ENCODE data around the gene EXD3.

EXD3 gene

GRCh38 chr9:137465000-137465719, 42.2 kb upstream of the EXD3 start:
- H3K4me3 ChIP-seq (ENCODE audit: low read depth, low read length), result no peak overlapping the region
- DNase-seq (ENCODE audit: low read depth), result no peak
- TF ChIP-seq, protein P1, sequence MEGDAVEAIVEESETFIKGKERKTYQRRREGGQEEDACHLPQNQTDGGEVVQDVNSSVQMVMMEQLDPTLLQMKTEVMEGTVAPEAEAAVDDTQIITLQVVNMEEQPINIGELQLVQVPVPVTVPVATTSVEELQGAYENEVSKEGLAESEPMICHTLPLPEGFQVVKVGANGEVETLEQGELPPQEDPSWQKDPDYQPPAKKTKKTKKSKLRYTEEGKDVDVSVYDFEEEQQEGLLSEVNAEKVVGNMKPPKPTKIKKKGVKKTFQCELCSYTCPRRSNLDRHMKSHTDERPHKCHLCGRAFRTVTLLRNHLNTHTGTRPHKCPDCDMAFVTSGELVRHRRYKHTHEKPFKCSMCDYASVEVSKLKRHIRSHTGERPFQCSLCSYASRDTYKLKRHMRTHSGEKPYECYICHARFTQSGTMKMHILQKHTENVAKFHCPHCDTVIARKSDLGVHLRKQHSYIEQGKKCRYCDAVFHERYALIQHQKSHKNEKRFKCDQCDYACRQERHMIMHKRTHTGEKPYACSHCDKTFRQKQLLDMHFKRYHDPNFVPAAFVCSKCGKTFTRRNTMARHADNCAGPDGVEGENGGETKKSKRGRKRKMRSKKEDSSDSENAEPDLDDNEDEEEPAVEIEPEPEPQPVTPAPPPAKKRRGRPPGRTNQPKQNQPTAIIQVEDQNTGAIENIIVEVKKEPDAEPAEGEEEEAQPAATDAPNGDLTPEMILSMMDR (IDR thresholded peaks at IDR 0.05; ENCODE audit: control insufficient read depth, extremely low read depth, insufficient read depth), result no peak

DNA sequence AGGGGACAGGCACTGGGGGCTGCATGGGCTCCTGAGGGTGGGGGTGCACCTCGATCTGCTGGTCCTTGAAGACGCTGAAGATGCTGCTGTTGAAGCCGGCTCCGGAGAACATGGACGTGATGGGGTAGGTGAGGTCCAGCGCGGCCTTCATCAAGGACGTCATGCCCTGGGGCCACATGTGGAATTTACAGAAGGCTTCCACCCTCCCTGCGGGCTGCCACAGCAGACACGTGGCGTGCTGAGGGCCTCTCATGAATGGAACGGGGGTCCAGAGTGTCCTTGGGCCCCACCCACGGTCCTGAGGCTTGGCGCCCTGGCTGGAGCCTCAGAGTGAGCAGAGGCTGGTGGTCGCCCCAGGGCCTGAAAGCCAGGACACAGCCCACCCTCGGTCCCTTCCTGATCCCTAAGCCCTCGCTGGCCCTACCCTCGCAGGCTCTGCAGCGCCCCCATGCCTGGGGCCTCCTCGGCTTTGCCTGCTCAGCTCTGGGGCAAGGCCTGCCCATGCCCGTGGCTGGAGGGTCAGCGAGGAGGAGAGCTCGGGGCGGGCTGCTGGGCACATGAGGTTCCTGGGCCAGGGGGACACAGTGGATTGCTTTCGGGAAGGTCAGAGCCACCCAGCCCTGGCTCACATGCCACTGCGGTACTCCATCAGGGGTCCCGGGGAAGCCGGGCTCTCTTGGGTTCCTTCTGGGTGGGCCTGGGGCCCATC, 41.5 kb upstream of the EXD3 start:
- H3K4me3 ChIP-seq (ENCODE audit: low read depth, low read length), result no peak overlapping the region
- TF ChIP-seq, protein P1 (IDR thresholded peaks at IDR 0.05; ENCODE audit: control insufficient read depth, extremely low read depth, insufficient read depth), result no peak
- no peak for DNase-seq (ENCODE audit: low read depth)

DNA sequence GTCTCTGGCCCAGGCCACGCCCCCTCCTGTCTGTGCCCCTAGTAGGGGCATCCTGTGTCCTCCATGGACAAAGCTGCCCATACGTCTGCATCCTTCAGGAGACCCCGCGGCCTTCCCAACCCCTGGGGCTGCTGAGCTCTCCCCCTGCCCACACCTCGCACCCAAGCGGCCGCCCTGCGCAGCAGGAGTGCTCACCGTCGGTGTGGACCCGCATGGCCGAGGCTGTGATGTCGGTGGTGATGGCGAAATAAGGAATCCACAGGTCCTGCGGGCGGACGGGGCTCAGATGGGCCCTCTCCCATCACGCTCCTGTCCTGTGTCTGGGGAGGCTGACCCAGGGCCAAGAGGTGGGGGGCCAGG, 40.9 kb upstream of the EXD3 start:
- DNase-seq (ENCODE audit: low read depth), result no peak
- TF ChIP-seq, protein P1 (IDR thresholded peaks at IDR 0.05; ENCODE audit: control insufficient read depth, extremely low read depth, insufficient read depth), result no peak
- H3K4me3 ChIP-seq (ENCODE audit: low read depth, low read length), result no peak overlapping the region

DNA sequence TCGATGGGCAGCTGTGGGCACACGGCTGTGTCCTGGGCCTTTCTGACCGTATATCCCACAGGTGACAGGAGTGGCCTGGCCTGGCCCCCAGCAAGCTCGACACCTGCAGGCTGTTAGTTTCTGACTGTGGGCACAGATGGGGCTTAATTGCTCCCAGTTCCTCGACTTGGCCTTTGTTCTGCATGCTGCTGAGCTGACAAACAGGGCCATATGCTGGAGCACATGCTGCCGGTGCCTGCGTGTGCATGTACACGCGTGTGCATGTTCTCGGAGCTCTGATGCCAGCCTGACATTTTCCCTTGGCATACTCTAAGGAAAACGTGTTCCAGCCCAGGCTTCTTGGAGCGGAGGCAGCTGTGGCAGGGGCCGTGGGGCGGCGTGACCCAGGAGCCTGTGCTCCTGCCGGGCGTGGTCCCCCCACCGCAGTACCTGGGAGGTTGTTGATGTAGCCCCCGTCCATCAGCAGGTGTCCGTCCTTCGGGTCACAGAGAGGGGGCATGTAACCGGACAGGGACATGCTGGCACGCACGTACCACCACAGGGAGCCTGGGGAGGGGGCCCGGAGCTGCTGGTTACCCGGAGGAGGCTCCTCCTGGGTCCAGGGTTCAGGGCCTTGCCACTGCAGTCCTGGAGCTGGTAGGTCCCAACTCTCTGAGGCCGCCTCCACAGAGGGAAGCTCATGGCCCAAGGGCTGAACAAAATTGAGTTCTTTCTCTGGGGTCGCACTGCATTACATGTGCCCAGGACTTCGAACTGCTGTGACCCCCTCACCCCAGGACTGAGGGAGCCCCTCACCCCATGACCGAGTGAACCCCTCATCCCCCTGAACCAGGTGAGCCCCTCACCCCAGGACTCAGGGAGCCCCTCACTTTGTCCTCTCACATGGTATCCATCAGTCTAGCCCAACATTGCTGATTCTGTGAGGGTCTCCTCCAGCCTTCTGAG, 40.3 kb upstream of the EXD3 start:
- TF ChIP-seq, protein P1 (IDR thresholded peaks at IDR 0.05; ENCODE audit: control insufficient read depth, extremely low read depth, insufficient read depth), result no peak
- no peak for DNase-seq (ENCODE audit: low read depth)
- no peak overlapping the region for H3K4me3 ChIP-seq (ENCODE audit: low read depth, low read length)

- no peak overlapping the region for H3K4me3 ChIP-seq (ENCODE audit: low read depth, low read length)
- TF ChIP-seq, protein P1 (IDR thresholded peaks at IDR 0.05; ENCODE audit: control insufficient read depth, extremely low read depth, insufficient read depth), result no peak
Measured at GRCh38 chr9:137462396-137462985, 39.5 kb upstream of the EXD3 start.

DNA sequence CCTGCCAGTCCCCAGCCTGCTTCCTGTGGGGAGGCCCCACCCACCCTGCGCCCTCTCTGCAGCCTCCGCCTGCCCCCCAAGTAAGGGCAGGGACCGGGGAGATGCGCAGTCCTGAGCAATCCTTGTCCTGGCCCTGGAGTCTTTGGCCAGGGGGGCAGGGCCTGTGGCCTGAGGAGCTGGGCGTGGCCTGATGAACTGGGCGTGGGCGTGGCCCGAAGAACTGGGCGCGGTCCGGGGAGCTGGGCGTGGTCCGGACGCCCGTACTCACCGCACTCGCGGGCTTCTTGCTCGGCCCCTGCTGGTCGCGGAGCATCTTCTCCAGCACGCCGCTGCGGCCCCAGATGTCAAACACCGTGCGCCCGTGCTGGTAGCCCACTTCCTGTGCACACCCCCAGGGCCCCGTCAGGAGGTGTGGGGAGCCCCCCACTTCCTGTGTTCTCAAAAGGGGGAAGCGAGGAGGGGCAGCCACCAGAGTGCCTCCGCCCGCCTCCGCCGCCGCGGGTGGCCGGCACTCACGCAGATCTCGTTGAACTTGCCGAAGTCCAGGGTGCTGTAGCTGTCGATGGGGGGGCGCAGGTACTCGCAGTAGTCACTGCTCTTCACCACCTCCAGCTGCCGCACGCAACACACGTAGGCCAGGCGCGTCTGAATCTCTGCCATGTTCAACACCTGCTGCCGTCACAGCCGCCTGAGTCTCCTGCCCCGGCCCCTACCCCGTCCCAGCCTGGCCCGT, 38.9 kb upstream of the EXD3 start:
- DNase-seq (ENCODE audit: low read depth), result no peak
- TF ChIP-seq, protein P1 (IDR thresholded peaks at IDR 0.05; ENCODE audit: control insufficient read depth, extremely low read depth, insufficient read depth), result no peak
- H3K4me3 ChIP-seq (ENCODE audit: low read depth, low read length), result no peak overlapping the region

More at GRCh38 chr9:137462396-137462985, 39.5 kb upstream of the EXD3 start:
- no peak for DNase-seq (ENCODE audit: low read depth)
